HG02943 (cell line): ENCODE data around the gene RBM33.

Source experiments
- ATAC-seq: cut with Tn5 transposase; IDR thresholded peaks from one replicate; pipeline ENCODE4 v1.9.1; 2021; ENCODE audit warnings: mild to moderate bottlenecking, low read depth, moderate library complexity; ENCODE audit not compliant: unreplicated experiment

The RBM33 gene

DNA sequence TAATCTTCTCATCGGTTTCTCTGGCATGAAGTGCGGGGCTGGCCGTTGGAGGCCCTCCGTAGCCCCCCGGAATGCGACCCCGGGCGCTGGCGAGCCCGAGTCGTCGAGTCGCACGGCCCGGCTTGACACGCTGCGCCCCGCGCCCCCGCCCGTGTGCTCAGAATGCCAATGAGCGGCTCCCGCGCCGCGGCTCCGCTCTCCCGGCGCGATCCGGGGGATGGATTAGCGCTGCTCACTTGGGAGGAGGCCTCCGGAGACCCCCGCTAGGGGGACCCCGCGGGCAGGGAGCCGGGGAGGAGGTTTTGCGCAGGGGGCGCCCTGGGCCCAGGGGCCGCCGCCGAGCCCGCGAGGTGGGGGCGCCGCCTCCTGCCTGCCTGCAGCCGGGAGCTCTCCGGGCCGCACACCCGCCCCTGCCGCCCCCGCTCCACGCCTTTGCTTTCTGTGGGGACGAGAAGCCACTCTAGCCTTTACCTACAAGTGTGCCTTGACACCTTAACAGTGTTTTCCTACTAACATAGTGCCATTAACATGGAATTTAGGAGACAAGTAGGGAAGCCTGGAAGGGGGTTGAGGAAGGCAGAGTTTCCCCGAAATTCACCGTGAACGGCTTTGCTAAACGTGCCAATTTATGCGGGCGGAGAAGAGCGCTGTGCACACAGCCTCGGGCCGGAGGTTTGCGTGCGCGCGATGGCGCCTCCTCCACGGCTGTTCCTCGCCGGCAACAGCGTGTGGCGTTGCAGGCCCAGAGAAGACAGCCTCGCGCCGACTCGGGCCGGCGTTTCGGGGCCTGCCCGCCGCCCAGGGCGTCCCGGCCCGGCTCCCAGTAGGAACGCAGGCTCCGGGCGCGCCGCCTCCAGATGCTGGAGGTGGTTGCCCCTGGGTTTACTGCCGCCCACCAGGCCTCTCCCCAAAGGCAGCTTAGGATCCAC is 160.7 kb downstream of the RBM33 start:
- peak; percentile 44 for ATAC-seq

DNA sequence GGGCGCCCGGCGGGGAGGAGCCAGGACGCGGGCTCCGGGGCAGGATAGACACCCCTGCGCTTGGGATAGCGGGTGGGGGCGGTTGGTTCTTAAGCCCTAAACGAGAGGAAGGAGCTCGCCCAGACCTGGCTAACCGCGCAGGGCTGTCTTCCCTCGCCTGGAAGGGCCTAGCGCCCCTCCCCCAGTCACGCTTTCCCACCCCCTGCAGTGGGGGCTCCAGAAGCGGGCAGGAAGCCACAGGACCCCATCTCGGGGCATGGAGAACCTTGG is 161.3 kb downstream of the RBM33 start:
- ATAC-seq, result no peak

DNA sequence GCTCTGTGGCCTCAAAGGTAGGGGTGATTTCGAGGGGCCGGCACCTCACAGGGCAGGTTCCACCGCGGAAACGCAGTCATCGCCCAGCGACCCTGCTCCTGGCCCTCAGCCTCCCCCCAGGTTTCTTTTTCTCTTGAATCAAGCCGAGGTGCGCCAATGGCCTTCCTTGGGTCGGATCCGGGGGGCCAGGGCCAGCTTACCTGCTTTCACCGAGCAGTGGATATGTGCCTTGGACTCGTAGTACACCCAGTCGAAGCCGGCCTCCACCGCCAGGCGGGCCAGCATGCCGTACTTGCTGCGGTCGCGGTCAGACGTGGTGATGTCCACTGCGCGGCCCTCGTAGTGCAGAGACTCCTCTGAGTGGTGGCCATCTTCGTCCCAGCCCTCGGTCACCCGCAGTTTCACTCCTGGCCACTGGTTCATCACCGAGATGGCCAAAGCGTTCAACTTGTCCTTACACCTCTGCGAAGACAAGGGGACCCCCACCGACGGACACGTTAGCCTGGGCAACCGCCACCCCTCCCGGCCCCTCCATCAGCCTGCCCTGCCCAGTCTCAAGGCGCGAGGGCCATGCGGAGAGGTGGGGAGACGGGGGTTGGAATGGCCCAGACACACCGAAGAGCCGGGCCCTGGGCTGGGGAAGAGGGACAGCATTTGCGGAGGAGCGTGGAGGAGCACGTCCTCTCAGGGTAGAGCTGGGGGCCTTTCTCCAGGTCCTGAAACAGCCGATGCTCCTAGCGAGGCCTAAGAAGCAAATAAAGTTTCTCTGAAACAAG is 161.8 kb downstream of the RBM33 start:
- no peak for ATAC-seq

DNA sequence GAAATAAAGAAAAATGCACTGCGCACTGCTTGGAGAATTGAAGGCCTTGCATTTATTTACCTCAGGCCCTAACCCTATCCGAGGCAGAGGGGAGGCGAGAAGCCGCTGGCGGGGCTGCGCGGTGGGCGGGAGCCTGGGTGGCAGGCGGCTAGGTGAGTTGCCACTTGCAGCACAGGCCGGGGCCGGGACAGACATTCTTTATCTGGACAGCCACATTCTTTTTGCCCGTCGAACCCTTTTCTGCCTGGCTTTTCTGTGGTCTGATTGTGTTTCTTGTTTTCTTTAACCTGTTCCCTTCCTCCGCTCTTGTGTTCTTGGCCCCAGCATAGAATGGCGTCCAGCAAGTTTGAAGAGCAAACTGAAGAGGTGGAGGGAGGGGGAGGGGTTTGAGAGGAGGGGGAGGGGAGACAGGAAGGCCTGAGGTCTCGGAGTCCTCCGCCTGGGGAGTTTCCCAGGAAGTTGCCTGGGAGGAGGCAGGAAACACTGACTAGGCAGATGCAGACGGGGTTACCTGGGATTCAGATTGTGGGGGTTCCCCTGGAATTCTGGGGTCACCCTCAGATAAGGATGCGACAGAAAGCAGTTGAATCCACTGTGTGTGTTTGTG is 162.7 kb downstream of the RBM33 start:
- no peak for ATAC-seq

DNA sequence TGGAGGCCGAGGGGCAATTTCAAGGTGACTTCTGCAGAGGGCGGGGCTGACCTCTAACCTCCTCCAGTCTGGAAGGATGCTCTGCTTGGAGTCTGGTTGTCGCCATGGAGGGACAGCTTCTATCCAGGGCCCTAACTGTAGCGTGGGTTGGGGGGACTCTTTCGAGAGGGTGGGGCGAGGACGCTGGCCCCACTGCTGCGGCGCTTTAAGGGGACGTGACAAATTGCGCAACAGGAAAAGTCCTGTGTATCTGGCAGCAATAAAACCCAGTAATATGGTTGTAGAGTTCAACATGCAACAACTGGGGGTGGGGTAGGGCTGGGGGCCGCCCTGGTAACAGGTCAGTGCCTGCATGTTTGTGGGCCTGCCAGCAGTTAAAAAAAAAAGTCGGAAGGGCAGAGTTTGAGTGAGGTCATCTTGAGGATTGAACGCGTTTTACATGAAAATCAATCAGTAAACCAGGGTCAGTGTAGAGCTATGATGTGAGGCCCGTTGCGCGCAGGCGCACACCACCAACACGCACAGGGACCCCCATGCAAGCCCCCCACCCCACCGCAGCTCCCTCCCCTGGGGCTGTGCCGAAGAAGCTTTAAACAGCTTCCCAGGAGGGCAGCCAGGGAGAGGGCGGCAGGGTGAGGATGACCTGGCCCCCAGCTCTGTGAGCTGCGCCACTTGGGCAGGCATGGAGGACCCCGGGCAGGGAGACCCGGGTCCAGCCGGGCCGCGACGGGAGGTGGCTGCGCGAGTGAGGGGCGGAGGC is 163.5 kb downstream of the RBM33 start:
- no peak for ATAC-seq

DNA sequence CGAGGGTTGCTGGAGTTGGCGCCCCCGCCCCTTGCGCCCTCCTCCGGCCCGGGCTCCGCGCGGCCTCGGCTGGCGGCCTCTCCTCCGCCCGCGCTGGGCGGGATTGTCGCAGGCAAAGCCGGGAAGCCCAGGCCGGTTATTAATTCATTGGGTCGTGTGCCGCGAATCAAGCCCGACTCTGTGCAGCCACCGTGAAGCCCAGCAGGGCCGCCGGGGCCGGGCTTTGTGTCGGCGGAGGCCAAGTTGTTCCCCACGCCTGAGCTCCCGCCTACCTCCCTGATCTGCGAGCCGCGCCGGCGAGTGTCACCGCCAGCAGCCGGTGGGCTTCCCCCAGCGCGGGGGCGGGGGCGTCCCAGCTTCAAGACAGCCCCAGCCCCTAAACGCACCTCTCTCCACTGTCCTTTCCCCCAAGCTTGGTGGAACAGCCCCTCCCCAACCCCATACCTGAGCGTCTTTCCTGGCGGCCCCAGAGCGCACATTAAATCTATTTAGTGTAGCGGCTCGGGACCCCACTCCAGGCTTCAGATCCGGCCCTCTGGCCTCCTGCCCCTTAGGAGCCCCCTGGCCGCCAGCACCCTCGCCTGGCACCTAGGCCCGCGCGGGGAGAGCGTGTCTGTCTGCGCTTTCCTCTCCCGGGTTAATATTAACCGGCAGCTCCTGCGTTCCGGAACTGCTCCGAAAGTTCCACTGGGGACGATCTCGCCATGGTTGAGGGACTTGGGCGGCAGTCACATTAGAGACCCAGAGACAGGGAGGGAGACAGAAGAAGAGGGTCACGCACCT is 164.3 kb downstream of the RBM33 start:
- ATAC-seq, result no peak

DNA sequence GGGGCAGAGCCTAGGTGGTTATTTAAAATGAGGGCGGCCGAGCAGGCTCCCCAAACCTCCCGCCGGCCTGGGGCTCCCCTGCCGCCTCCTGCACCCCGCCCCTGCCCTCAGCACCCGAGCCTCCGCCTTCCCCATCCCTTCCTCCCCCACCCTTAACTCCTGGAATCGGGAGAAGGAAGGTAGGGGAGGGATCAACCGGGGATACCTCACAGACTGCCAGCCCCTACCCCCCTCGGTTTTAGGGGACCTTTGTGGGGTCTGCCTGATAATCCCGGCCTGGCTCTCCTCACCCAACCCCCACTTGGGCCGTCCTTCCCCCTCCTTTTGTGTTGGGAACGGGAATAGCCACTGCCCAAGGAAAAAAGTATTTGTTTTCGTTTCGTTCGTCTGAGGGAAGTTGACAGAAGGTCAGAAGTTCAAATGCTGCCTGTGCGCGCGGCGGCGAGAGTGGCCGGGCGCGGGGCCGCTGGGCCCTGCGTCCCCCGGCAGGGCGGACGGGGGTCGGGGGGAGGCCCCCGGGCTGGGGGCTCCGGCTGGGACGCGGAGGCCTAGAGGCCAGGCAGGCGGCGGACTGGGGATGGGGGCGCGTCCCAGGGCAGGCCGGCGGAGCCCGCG is 165.0 kb downstream of the RBM33 start:
- ATAC-seq, result no peak

DNA sequence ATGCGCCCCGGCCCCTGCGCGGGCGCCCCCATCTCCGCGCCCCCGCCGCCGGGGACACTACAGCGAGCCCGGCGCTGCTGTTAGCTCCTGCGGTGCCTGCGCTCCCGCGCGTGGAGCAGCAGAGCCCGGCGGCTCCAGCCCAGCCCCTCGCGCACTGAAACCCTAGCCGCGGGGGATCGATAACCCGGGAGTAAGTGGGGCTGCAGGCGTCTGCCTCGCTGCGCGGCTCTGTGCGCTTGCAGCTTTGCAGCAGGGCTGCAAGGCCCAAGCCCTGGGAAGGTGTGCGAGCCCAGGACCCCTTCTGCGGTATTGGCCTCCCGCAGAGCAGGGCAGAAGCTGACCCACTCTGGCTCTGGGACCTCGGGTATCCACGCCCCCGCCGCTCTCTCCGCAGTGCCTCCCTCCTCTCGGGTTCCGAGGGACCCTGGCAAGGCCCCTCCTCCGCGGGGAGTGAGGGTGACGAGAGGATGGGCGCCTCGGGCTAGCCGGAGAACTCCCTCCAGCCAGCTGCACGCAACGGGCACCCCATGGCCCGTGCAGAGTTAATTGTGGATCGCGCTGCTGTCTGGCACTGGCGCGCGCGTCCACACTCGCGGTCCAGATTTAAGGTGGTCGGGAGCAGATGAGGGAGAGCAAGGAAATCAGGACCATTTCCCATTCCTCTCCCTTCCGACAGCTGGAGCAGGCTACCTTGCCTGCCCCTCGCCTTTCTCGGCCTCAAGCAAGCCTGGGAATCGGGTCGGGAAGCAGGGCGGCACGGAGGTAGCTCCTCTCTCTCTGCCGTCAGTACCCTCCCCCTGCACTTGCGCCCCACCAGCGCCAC is 165.7 kb downstream of the RBM33 start:
- no peak for ATAC-seq

DNA sequence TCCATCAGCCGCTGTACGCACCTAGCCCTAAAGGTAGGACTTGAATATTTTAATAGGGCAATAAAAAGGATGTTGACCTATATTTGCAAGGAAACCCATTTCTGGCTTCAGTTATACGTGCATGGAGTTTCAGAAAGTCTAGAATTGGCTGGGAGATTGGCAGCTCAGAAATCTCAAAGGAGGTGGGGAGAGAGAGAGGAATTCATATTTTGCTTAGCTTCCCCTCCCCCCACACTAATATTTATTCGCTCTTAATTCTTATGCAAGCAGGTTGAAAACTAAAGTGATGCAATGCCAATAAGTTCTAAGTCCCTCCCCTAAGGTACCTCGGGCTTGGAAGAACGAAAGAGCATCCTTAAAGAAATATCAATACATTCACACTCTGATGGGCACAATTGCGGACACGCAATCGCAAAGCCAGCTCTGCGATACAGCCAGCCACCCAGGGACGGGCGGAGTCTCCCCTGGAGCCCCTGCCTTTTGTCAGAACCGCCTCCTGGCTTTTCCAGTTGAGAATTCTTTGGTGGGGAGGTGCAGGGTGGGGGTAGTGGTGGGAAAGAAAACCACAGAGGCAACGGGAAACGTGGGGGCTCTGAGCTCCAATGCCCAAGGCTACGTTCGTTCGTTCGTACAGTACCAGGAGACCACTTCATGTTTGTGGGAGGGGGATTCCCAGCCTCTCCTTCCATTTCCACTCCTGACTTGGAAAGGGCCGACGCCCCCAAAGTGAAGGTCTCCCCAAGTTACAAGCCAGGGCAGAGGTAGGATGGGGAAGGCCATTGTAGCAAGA is 166.5 kb downstream of the RBM33 start:
- no peak for ATAC-seq

DNA sequence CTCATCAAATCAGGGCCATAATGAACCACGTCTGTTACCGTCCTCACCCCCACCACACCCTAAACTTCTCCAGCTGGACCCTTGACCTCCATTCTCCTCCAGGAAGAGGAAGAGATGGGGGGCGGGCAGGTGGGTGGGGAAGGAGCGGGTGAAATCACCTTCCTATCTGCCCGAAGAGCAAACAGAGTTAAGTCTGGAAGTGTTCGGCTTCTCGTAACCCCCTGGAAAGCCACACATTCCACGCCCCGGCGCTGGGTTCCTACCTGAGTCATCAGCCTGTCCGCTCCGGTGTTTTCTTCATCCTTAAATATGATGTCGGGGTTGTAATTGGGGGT is 167.1 kb downstream of the RBM33 start:
- no peak for ATAC-seq

DNA sequence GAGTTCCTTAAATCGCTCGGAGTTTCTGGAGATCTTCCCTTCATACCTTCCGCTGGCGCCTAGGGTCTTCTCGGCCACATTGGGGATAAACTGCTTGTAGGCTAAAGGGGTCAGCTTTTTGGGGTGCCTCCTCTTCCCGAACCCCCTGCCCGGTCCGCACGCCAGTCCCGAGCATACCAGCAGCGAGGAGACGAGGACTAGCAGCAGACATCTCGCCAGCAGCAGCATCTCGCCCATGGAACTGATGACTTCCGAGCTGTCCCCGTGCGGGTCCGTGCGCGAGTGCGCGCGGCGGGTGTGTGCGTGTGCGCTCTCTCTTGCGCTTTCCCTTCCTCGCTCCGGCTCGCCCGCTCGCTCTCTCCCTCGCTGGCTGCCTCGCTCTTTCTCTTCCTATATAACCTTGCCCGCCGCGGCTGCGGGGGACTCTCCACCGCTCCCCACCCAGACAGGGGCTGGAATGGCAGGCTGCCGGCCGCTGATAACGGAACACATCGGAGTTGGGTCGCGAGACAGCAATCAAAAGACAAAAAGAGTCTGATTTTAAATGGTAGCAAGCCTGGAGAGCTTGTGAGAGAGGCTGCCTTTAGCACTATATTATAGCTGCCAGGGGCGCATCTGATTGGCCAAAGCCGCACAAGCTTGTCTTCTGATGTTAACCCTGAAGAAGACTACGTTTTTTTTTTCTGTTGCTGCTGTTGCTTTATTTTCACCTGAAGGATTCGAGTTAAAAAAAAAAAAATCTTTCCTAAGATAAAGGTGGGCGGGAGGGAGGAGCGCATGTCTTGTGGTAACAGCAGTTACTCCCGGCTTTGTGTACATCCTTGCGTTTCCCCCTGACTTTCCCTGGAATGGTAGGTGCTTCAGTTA is 167.7 kb downstream of the RBM33 start, which contains the start of gene SHH:
Gene SHH (minus strand): TSS at position 569 of the 867 bp plus-strand sequence. CDS start 341 bp downstream, at position 228.
- ATAC-seq, result no peak

DNA sequence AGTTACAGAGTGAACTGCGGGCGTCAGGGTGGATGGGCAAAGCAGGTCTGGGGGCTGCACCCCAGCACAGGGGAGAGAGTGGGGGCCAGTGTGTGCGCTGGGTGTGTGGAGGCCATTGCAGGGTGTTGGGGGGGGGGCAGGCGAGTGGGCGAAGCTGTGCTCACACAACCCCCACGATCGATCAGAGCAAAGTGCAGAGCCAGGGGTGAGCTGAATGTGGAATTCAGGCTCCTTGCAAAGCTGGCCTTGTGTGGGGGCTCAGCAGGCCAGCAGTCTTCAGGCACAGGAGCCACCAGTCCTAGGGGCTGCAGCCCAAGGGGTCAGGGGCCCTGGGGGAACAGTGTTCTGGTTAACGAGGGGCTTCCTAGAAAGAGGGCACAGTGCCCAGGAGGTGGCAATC is 168.7 kb downstream of the RBM33 start:
- no peak for ATAC-seq

DNA sequence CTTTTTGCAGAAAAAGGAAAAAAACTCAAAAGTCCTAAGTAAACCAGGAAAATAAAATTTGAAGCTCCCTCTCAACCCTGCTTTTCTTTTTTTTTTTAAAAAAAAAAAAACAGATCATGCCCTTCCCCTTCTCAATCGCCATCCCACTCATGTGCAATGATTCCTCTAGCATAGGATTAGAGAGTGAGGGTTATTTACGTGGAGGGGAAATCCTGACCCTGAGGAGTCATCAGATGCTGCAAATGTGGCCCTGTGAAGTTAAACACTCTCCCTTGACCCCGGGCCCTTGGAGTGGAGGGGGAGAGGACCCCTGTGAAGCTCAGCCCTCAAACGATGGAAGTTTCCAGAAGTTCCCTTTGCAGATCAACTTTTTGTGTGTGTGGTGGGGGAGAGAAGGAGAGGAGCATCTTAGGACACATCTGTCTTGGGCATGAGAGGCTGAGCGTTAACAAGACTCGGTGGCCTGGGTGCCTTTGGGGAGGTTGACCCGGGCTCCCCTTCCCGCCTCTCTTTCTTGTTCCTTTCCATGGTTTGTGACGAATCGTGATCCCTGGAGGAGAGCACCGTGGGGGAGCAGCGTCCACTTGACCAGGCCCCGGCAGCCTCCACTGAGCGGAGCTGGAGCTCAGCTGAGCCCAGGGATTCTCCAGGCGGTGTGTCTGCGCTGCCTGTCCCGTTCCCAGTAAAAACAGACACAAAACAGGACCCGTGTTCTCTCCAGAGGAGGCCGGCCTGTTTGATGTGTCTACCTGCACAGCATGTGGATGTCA is 169.3 kb downstream of the RBM33 start:
- no peak for ATAC-seq

DNA sequence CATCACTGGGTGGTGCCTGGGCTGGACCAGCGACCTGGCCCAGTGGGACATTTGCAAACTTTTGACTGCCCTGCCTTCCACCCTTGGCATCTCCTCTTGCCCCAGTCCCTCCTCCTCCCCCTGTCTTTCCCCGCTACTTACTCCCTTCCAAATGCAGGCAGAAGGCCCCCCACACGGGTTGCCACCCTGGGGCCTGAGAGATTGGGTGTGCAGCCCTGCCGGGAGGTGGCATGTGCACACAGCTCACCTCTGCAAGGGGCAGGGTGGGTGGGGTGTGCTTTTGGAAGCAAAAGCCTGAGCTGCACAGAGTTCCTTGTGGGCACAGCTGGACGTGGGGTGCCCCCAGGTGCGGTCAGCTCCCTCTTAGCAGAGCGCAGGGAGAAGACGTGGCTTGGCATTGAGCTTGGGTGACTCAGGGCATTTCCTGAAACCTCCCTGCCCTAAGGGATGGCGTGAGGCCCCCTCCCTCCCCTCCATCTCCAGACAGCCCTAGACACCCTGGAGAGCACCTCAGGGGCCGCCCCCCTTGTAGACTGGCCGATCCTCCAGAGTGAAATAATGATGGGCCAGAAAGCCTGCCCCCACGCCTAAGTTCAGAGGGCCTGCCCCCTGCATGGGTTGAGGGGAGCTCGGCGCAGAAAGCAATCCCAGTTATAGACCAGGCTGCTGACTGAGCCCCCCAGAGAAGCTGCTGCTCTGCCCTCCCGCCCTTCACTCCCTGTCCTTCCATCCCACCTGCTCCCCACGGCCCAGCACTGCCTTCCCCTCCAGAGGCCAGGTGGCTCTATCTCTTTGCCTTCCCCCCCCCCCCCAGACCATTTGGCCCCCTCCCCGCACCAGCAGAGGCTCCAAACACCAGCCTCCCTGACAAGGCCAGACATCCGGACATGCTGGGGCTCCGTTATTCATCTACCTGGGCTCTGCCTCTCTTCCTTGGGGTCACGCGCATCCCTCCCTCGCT is 170.1 kb downstream of the RBM33 start:
- no peak for ATAC-seq
